Breast epithelium (tissue), 3 donors: Measurements from ENCODE around the gene LIMCH1.

Experiments
- CTCF ChIP-seq, 3 donors: fragments of 450-650 bp; IDR thresholded peaks; one replicate each; pipeline ENCODE4 v1.5.1; 2016 to 2017; ENCODE audit warnings: antibody characterized with exemption in 3 of 3, mild to moderate bottlenecking in 3 of 3, moderate library complexity in 3 of 3
- POLR2AphosphoS5 ChIP-seq, 3 donors: sonication (generic); formaldehyde crosslinking; IDR thresholded peaks; one replicate each; pipeline ENCODE4 v1.6.1; 2017; ENCODE audit warnings: antibody characterized with exemption in 3 of 3

GRCh38 chr4:41496977-41497376, 41.0 kb upstream of the LIMCH1 start:
- no peak for TF ChIP-seq CTCF (IDR thresholded peaks at IDR 0.05)
- TF ChIP-seq POLR2AphosphoS5 (IDR thresholded peaks at IDR 0.05) = no peak
